K562 (cell line): ENCODE measurements around the gene TEDC1. TPM values are rescaled to one million over a fixed set of nuclear protein-coding genes. Genes with fewer than 3 reads are reported as not detected.

Experiments used
- ATAC-seq: fragments of 200-7000 bp; cut with Tn5 transposase; 3 replicates; pipeline ENCODE4 v1.9.1; 2020; ENCODE audit warnings: moderate library complexity
- BruUV-seq: library from RNA; stranded (reverse); fragments of 400-500 nt; replicated peaks from 2 replicates; lab custom pipeline; 2021; lab: Mats Ljungman, UMichigan
- CTCF ChIA-PET: fragments of 300-600 bp; formaldehyde crosslinking; extraction: SDS; loops from one replicate; lab custom pipeline; 2021; ENCODE audit warnings: low intra/inter-chr PET ratio; lab: Yijun Ruan, JAX
- POLR2A ChIA-PET: fragments of 300-600, 350-650 bp; sonication (Branson Sonifier 250); formaldehyde crosslinking; extraction: SDS; loops from one replicate; lab custom pipeline; 2021; ENCODE audit warnings: antibody characterized with exemption, inconsistent platforms; lab: Yijun Ruan, JAX
- DNase-seq, 4 experiments: peaks; one replicate each; pipeline versions ENCODE4 v3.0.0 to v3.0.0-alpha.2; 2011 to 2018; ENCODE audit warnings: low spot score in 3 of 4, mixed read lengths in 3 of 4; ENCODE audit errors: extremely low read depth in 1 of 4
- FAIRE-seq: peaks from 2 replicates; lab custom pipeline; 2011; peaks lifted over from hg19 to GRCh38; lab: Jason Lieb, UNC
- H2AFZ ChIP-seq: 2 replicates; pipeline ENCODE4 v1.6.0; 2011; ENCODE audit warnings: low read depth, low read length, control low read depth, inconsistent platforms
- H3K27ac ChIP-seq: fragments of 200-600 bp; 3 replicates; pipeline ENCODE4 v1.8.0; 2011; ENCODE audit warnings: low read depth, mild to moderate bottlenecking, control low read depth, inconsistent platforms, low read length, moderate library complexity, mixed read lengths; ENCODE audit errors: extremely low read depth
- H3K27me3 ChIP-seq, 2 experiments: fragments of 300-600 bp in 1 of 2; 2 replicates in 1 of 2; 3 replicates in 1 of 2; pipeline versions ENCODE4 v1.6.0 to v1.8.0; 2011; ENCODE audit warnings: inconsistent platforms in 2 of 2, low read length in 2 of 2, mild to moderate bottlenecking in 1 of 2, mixed read lengths in 1 of 2, moderate library complexity in 1 of 2; ENCODE audit not compliant: control insufficient read depth in 2 of 2, insufficient read depth in 2 of 2
- H3K36me3 ChIP-seq: fragments of 300-600 bp; 3 replicates; pipeline ENCODE4 v1.8.0; 2011; ENCODE audit warnings: mild to moderate bottlenecking, low read length, inconsistent platforms; ENCODE audit not compliant: control insufficient read depth, insufficient read depth
- H3K4me1 ChIP-seq, 2 experiments: fragments of 200-600 bp in 1 of 2; replicated peaks in 1 of 2; 2 replicates in 1 of 2; 3 replicates in 1 of 2; pipeline versions ENCODE4 v1.5.1 to v1.8.0; 2011; ENCODE audit warnings: inconsistent platforms in 2 of 2, low read length in 2 of 2, mild to moderate bottlenecking in 1 of 2, mixed read lengths in 1 of 2, moderate library complexity in 1 of 2; ENCODE audit not compliant: control insufficient read depth in 2 of 2, insufficient read depth in 2 of 2
- H3K4me2 ChIP-seq: 2 replicates; pipeline ENCODE4 v1.6.1; 2011; ENCODE audit warnings: low read length, control low read depth, inconsistent platforms, mixed read lengths; ENCODE audit not compliant: insufficient read depth
- H3K4me3 ChIP-seq: fragments of 200-600 bp; sonication (generic), shearing (Covaris generic); 2 replicates; pipeline ENCODE4 v1.5.1; 2016; ENCODE audit warnings: control low read depth, inconsistent platforms
- H3K79me2 ChIP-seq: fragments of 200-600 bp; 3 replicates; pipeline ENCODE4 v1.8.0; 2011; ENCODE audit warnings: low read length, inconsistent platforms; ENCODE audit not compliant: control insufficient read depth, insufficient read depth
- H3K9ac ChIP-seq, 2 experiments: 2 replicates each; pipeline versions ENCODE4 v1.6.0 to v1.6.1; 2011; ENCODE audit warnings: low read depth in 2 of 2, low read length in 2 of 2, control low read depth in 1 of 2, inconsistent platforms in 1 of 2, mild to moderate bottlenecking in 1 of 2, mixed read lengths in 1 of 2; ENCODE audit not compliant: insufficient read depth in 1 of 2
- H3K9me1 ChIP-seq: one replicate; pipeline ENCODE4 v1.6.0; 2011; ENCODE audit warnings: inconsistent platforms, mild to moderate bottlenecking, low read length, moderate library complexity; ENCODE audit not compliant: control insufficient read depth, insufficient read depth
- H3K9me3 ChIP-seq: replicated peaks from 2 replicates; pipeline ENCODE4 v1.5.1; 2011; ENCODE audit warnings: low read depth, low read length, inconsistent platforms; ENCODE audit not compliant: control insufficient read depth, insufficient read depth
- H4K20me1 ChIP-seq: replicated peaks from 2 replicates; pipeline ENCODE4 v1.6.1; 2011; ENCODE audit warnings: low read length, inconsistent platforms, mixed read lengths; ENCODE audit not compliant: control insufficient read depth, insufficient read depth
- CBX3 ChIP-seq, 2 experiments: IDR thresholded peaks; 1 replicate in 1 of 2; 2 replicates in 1 of 2; pipeline ENCODE4 v1.6.1; 2012; ENCODE audit warnings: inconsistent platforms in 2 of 2, low read length in 2 of 2, borderline replicate concordance in 1 of 2, control low read depth in 1 of 2
- ETV6 ChIP-seq, 3 experiments: fragments of 150-350 bp in 1 of 3; sonication (generic) in 1 of 3; formaldehyde crosslinking in 1 of 3; IDR thresholded peaks; 2 replicates each; pipeline versions ENCODE4 v1.6.1 to v1.8.0; 2014 to 2022; ENCODE audit warnings: borderline replicate concordance in 2 of 3, low read depth in 2 of 3, antibody characterized with exemption in 1 of 3, low read length in 1 of 3, mild to moderate bottlenecking in 1 of 3, missing genetic modification reagents in 1 of 3
- FOS ChIP-seq: IDR thresholded peaks from 3 replicates; pipeline ENCODE4 v1.6.1; 2011; ENCODE audit not compliant: insufficient read length; ENCODE audit errors: extremely low read depth
- GTF2E2 ChIP-seq: fragments of 200-800 bp; sonication (Bioruptor generic); IDR thresholded peaks from 2 replicates; pipeline ENCODE4 v1.6.1; 2016; ENCODE audit warnings: missing genetic modification characterization, missing compliant biosample characterization
- HDAC8 ChIP-seq: fragments of 450-650 bp; IDR thresholded peaks from 2 replicates; pipeline ENCODE4 v1.6.1; 2016; ENCODE audit warnings: mild to moderate bottlenecking, missing genetic modification characterization, moderate library complexity, missing compliant biosample characterization
- MAX ChIP-seq: sonication (generic); formaldehyde crosslinking; IDR thresholded peaks from 2 replicates; pipeline ENCODE4 v1.9.0; 2022; ENCODE audit warnings: mild to moderate bottlenecking, missing genetic modification reagents
- NFE2 ChIP-seq: IDR thresholded peaks from 2 replicates; pipeline ENCODE4 v1.6.1; 2014; ENCODE audit warnings: antibody characterized with exemption, low read depth
- NR3C1 ChIP-seq: sonication (generic); formaldehyde crosslinking; IDR thresholded peaks from 2 replicates; pipeline ENCODE4 v1.8.1; 2022; ENCODE audit warnings: missing genetic modification reagents
- RBM25 ChIP-seq: fragments of 200-400 bp; formaldehyde crosslinking; IDR thresholded peaks from 2 replicates; pipeline ENCODE4 v1.6.1; 2018; ENCODE audit warnings: low read length, low read depth, moderate library complexity; ENCODE audit not compliant: severe bottlenecking
- RFX1 ChIP-seq: fragments of 450-650 bp; IDR thresholded peaks from 2 replicates; pipeline ENCODE4 v1.6.1; 2016; ENCODE audit warnings: mild to moderate bottlenecking, moderate library complexity
- STAT5B ChIP-seq: fragments of 250-450 bp; sonication (Bioruptor Pico); IDR thresholded peaks from 2 replicates; pipeline ENCODE4 v1.8.0; 2021; ENCODE audit warnings: mild to moderate bottlenecking, inconsistent platforms
- USF1 ChIP-seq: sonication (generic); formaldehyde crosslinking; IDR thresholded peaks from 2 replicates; pipeline ENCODE4 v1.9.0; 2022; ENCODE audit warnings: mild to moderate bottlenecking, missing genetic modification reagents
- ZBED1 ChIP-seq: IDR thresholded peaks from 2 replicates; pipeline ENCODE4 v1.6.1; 2014
- ZNF445 ChIP-seq: fragments of 250-450 bp; sonication (Bioruptor Pico); IDR thresholded peaks from 2 replicates; pipeline ENCODE4 v1.4.0; 2020; ENCODE audit warnings: low read depth, mild to moderate bottlenecking, moderate library complexity
- WGBS: fragments of 100-300 bp; shearing (Covaris generic); methylation state at CpG from one replicate; pipeline ENCODE4 v1.1.6; 2016; ENCODE audit warnings: low coverage, mixed read lengths; ENCODE audit not compliant: insufficient coverage; ENCODE audit errors: missing lambda C conversion rate; 5-methylcytosine and 5-hydroxymethylcytosine counted together
- in situ Hi-C: fragments of 300-500 bp; cut with MboI; formaldehyde crosslinking; loops from 4 replicates; pipeline ENCODE4 v1.15.0; 2018; ENCODE audit warnings: inconsistent platforms, mixed read lengths
- intact Hi-C: fragments of 100-400 bp; cut with micrococcal nuclease; formaldehyde crosslinking; loops from 2 replicates; pipeline ENCODE4 v1.14.2; 2022
- polyA plus RNA-seq, 8 experiments: library from polyadenylated mRNA; depleted of rRNA in 4 of 8; stranded (reverse) in 5 of 8; unstranded in 3 of 8; fragments of >200 nt; fragmentation: Nextera tagmentation in 2 of 8; fragmentation: Illumina TruSeq in 1 of 8; extraction: Ambion mirVana in 2 of 8; extraction: Trizol in 1 of 8; gene quantifications; 2 replicates each; pipeline versions ENCODE4 v1.2.1 to v1.2.3, GENCODE V29; 2011 to 2014; ENCODE audit warnings: inconsistent platforms in 1 of 8, missing spikeins in 1 of 8
- total RNA-seq, 7 experiments: library from RNA; depleted of rRNA in 6 of 7; stranded (reverse); fragments of >200 nt in 6 of 7; fragmentation: Illumina TruSeq in 2 of 7; extraction: Trizol in 2 of 7; gene quantifications; 2 replicates each; pipeline versions ENCODE4 v1.2.1 to v1.2.3, GENCODE V29; 2011 to 2021; ENCODE audit warnings: low replicate concordance in 1 of 7

TEDC1 gene
- total and polyA plus RNA-seq, 9 of the 15 experiments (the other 6 are each of a cell fraction or from before 2014, with no cell fraction given) = 0.21 to 28.3 (median 5.9) TPM

GRCh38 chr14:105484069-105484996 lies 6.7 kb upstream of the TEDC1 start:
- peak; percentile 27; the same call in 1 of the 2 replicates for TF ChIP-seq RFX1
- TF ChIP-seq RBM25 = no peak
- H3K9ac ChIP-seq = peak overlapping the region in 1 of 2 experiments; percentile 52; a peak in 2 of 4 replicates
- BruUV-seq = no TSS peak
- intact Hi-C loops (no loop called here), in situ Hi-C loops (no loop called here)
- ChIA-PET POLR2A (interaction anchor here (0.5 kb wide), 1 partner anchor 10 kb away, joined by 3 read pairs; no protein-coding TSS in a partner anchor), CTCF (no interaction called here)
- no peak overlapping the region for H2AFZ ChIP-seq
- no peaks in the 10 kb centered on the region for H3K36me3 ChIP-seq
- no peaks in the 10 kb centered on the region for H3K79me2 ChIP-seq
- no peaks in the 10 kb centered on the region for H3K9me3 ChIP-seq
- H3K4me1 ChIP-seq = peaks cover 12 to 95% of the 10 kb centered on the region in 2 experiments
- no peak overlapping the region for H3K4me3 ChIP-seq
- DNase-seq (no peak), ATAC-seq (no peak), FAIRE-seq (no peak)
- 48% methylated on average over 18 of the region's 20 CpGs for WGBS
- no peaks in the 10 kb centered on the region; a peak in 1 of 5 replicates for H3K27me3 ChIP-seq
- H3K9me1 ChIP-seq = no peaks in the 10 kb centered on the region
- H3K27ac ChIP-seq = no peak overlapping the region
- H4K20me1 ChIP-seq = no peaks in the 10 kb centered on the region; the same call in 1 of the 2 replicates
- no peak overlapping the region for H3K4me2 ChIP-seq

- peaks cover 12 to 94% of the 10 kb centered on the region in 2 experiments for H3K4me1 ChIP-seq
- 87% methylated on average over 6 of the region's 16 CpGs for WGBS
- H3K9ac ChIP-seq = peak overlapping the region in 1 of 2 experiments; percentile 52; a peak in 2 of 4 replicates
- ATAC-seq = no peak
- H3K9me1 ChIP-seq = no peaks in the 10 kb centered on the region
- no peak for DNase-seq
- in situ Hi-C loops = loop anchor here (5.0 kb wide), 1 partner anchor 113 kb away; no protein-coding TSS in a partner anchor
- FAIRE-seq = no peak
- H3K4me3 ChIP-seq = no peak overlapping the region
- no peak overlapping the region for H3K27ac ChIP-seq
- BruUV-seq = no TSS peak
- H3K36me3 ChIP-seq = no peaks in the 10 kb centered on the region
- ChIA-PET CTCF (no interaction called here), POLR2A (no interaction called here)
- H2AFZ ChIP-seq = no peak overlapping the region
- H3K9me3 ChIP-seq = no peaks in the 10 kb centered on the region
- intact Hi-C loops = loop anchor here (5.0 kb wide), 1 partner anchor 38 kb away; no protein-coding TSS in a partner anchor
- no peaks in the 10 kb centered on the region; a peak in 1 of 5 replicates for H3K27me3 ChIP-seq
- H3K79me2 ChIP-seq = no peaks in the 10 kb centered on the region
- no peak overlapping the region for H3K4me2 ChIP-seq
- H4K20me1 ChIP-seq = no peaks in the 10 kb centered on the region
- TF ChIP-seq ZBED1 (no peak), NFE2 (no peak), ETV6 (IDR thresholded peaks at IDR 0.05; ENCODE audit: borderline replicate concordance in 1 of 2, low read depth in 2 of 2, low read length in 1 of 2) (no peak), ETV6 (CRISPR knock-in tag; IDR thresholded peaks at IDR 0.05; ENCODE audit: borderline replicate concordance) (no peak), GTF2E2 (tag) (no peak), MAX (CRISPR knock-in tag) (no peak), STAT5B (CRISPR knock-in tag) (no peak), ZNF445 (CRISPR knock-in tag) (no peak), USF1 (no peak), FOS (no peak), NR3C1 (CRISPR knock-in tag) (no peak), HDAC8 (tag) (no peak), CBX3 (IDR thresholded peaks at IDR 0.05; ENCODE audit: borderline replicate concordance in 1 of 2, low read length in 2 of 2) (no peak)
These were observed 6.1 kb upstream of the TEDC1 start for GRCh38 chr14:105484997-105485393.
